Measurements from ENCODE around the gene HMGXB4. TPM values are rescaled to one million over a fixed set of nuclear protein-coding genes. Genes with fewer than 3 reads are reported as not detected.

The HMGXB4 gene
- total RNA-seq, 2 donors from 2014 or later: 15.0 to 36.5 TPM

GRCh38 chr22:35257002-35257320 is 332 bp upstream of the HMGXB4 start:
- DNase-seq (ENCODE audit: low spot score): no peak
- no peaks in the 10 kb centered on the region for H3K4me1 ChIP-seq (replicated peaks)
- no peak for TF ChIP-seq POLR2AphosphoS5 (IDR thresholded peaks at IDR 0.05)
- no peak for TF ChIP-seq CTCF (IDR thresholded peaks at IDR 0.05)
- no peak for TF ChIP-seq POLR2A (IDR thresholded peaks at IDR 0.05)
- intact Hi-C loops (cut with DNase I): no loop called here
- H3K9me3 ChIP-seq: no peaks in the 10 kb centered on the region
- no peaks in the 10 kb centered on the region for H3K27me3 ChIP-seq (replicated peaks; ENCODE audit: insufficient read depth)
- peak overlapping the region; percentile 93 to 95 for H3K27ac ChIP-seq
- no peaks in the 10 kb centered on the region for H3K36me3 ChIP-seq
- H3K4me3 ChIP-seq: peak overlapping the region; percentile 81 to 95
- 5% methylated on average over 3 of the region's 3 CpGs for WGBS

GRCh38 chr22:35258191-35258988 is 1.1 kb downstream of the HMGXB4 start:
- TF ChIP-seq POLR2AphosphoS5 (IDR thresholded peaks at IDR 0.05) (no peak), POLR2A (IDR thresholded peaks at IDR 0.05) (no peak), CTCF (IDR thresholded peaks at IDR 0.05) (no peak)
- peak overlapping the region; percentile 93 to 95 for H3K27ac ChIP-seq
- intact Hi-C loops (cut with DNase I): no loop called here
- H3K4me1 ChIP-seq (replicated peaks): no peaks in the 10 kb centered on the region
- no peaks in the 10 kb centered on the region for H3K36me3 ChIP-seq
- H3K4me3 ChIP-seq: peak overlapping the region; percentile 81 to 95
- no peaks in the 10 kb centered on the region for H3K27me3 ChIP-seq (replicated peaks; ENCODE audit: insufficient read depth)
- H3K9me3 ChIP-seq: no peaks in the 10 kb centered on the region
- WGBS: 22% methylated on average over 23 of the region's 23 CpGs
- DNase-seq (ENCODE audit: low spot score): peak; percentile 16

GRCh38 chr22:35264986-35265385 is 7.7 kb downstream of the HMGXB4 start:
- intact Hi-C loops (cut with DNase I): no loop called here
- Histone ChIP-seq H3K27ac (no peak overlapping the region), H3K4me1 (replicated peaks) (no peaks in the 10 kb centered on the region), H3K27me3 (replicated peaks; ENCODE audit: insufficient read depth) (no peaks in the 10 kb centered on the region), H3K36me3 (peaks cover 0 to 13% of the 10 kb centered on the region in 2 donors), H3K9me3 (no peaks in the 10 kb centered on the region), H3K4me3 (no peak overlapping the region)
- WGBS: 91% methylated on average over 7 of the region's 7 CpGs
- no peak for TF ChIP-seq POLR2AphosphoS5 (IDR thresholded peaks at IDR 0.05)
- TF ChIP-seq CTCF (IDR thresholded peaks at IDR 0.05): no peak
- TF ChIP-seq POLR2A (IDR thresholded peaks at IDR 0.05): no peak
- no peak for DNase-seq (ENCODE audit: low spot score)

GRCh38 chr22:35266277-35266676 is 9.0 kb downstream of the HMGXB4 start:
- no peaks in the 10 kb centered on the region for H3K27me3 ChIP-seq (replicated peaks; ENCODE audit: insufficient read depth)
- 23% methylated on average over 3 of the region's 3 CpGs for WGBS
- H3K4me1 ChIP-seq (replicated peaks): no peaks in the 10 kb centered on the region
- no peak overlapping the region for H3K4me3 ChIP-seq
- H3K36me3 ChIP-seq: peaks cover 0 to 13% of the 10 kb centered on the region in 2 donors
- no peaks in the 10 kb centered on the region for H3K9me3 ChIP-seq
- DNase-seq (ENCODE audit: low spot score): peak; percentile 20
- peak overlapping the region in 1 of 2 donors; percentile 46 for H3K27ac ChIP-seq
- intact Hi-C loops (cut with DNase I): no loop called here
- peak; percentile 80 for TF ChIP-seq POLR2AphosphoS5 (IDR thresholded peaks at IDR 0.05)
- no peak for TF ChIP-seq POLR2A (IDR thresholded peaks at IDR 0.05)

- intact Hi-C loops (cut with DNase I): no loop called here
- 80% methylated on average over 3 of the region's 3 CpGs for WGBS
- Histone ChIP-seq H3K36me3 (peaks cover 0 to 8% of the 10 kb centered on the region in 2 donors), H3K27me3 (replicated peaks; ENCODE audit: insufficient read depth) (no peaks in the 10 kb centered on the region), H3K4me1 (replicated peaks) (no peaks in the 10 kb centered on the region), H3K9me3 (no peaks in the 10 kb centered on the region), H3K4me3 (no peak overlapping the region), H3K27ac (no peak overlapping the region)
- DNase-seq (ENCODE audit: low spot score): no peak
- no peak for TF ChIP-seq POLR2A (IDR thresholded peaks at IDR 0.05)
- TF ChIP-seq CTCF (IDR thresholded peaks at IDR 0.05): no peak
- no peak for TF ChIP-seq POLR2AphosphoS5 (IDR thresholded peaks at IDR 0.05)
Observed at GRCh38 chr22:35269630-35270029, 12.3 kb downstream of the HMGXB4 start.
